Measurements from ENCODE around the gene FPR3.

The FPR3 gene

GRCh38 chr19:51796195-51796679 lies 1.3 kb downstream of the FPR3 start:
- Histone ChIP-seq H3K27ac (ENCODE audit: low read depth, low read length) (no peak overlapping the region), H2AFZ (ENCODE audit: low read depth, low read length, severe bottlenecking) (no peak overlapping the region), H3K9me2 (replicated peaks; ENCODE audit: insufficient read depth, low read length) (no peaks in the 10 kb centered on the region), H3F3A (ENCODE audit: insufficient read depth) (no peaks in the 10 kb centered on the region), H3K27me3 (ENCODE audit: low read length) (no peaks in the 10 kb centered on the region), H3K9me3 (ENCODE audit: insufficient read depth, low read length) (no peaks in the 10 kb centered on the region), H3K79me2 (ENCODE audit: insufficient read depth, low read length) (no peaks in the 10 kb centered on the region), H3K4me3 (ENCODE audit: insufficient read depth, low read length, poor library complexity, severe bottlenecking) (no peak overlapping the region), H3K9ac (ENCODE audit: low read length) (no peak overlapping the region), H3K4me2 (ENCODE audit: low read depth, low read length, poor library complexity, severe bottlenecking) (no peak overlapping the region), H4K20me1 (ENCODE audit: low read depth, low read length) (no peaks in the 10 kb centered on the region), H3K36me3 (ENCODE audit: low read length) (no peaks in the 10 kb centered on the region)
- no peak for TF ChIP-seq EZH2phosphoT487 (conservative IDR thresholded peaks at IDR 0.05; ENCODE audit: low read length)
- no peak for TF ChIP-seq CTCF (IDR thresholded peaks at IDR 0.05; ENCODE audit: insufficient read depth, low read length, poor library complexity, severe bottlenecking)

- Histone ChIP-seq H3K4me3 (ENCODE audit: insufficient read depth, low read length, poor library complexity, severe bottlenecking) (no peak overlapping the region), H3K36me3 (ENCODE audit: low read length) (no peaks in the 10 kb centered on the region), H2AFZ (ENCODE audit: low read depth, low read length, severe bottlenecking) (no peak overlapping the region), H3K9me2 (replicated peaks; ENCODE audit: insufficient read depth, low read length) (no peaks in the 10 kb centered on the region), H4K20me1 (ENCODE audit: low read depth, low read length) (no peaks in the 10 kb centered on the region), H3K9ac (ENCODE audit: low read length) (no peak overlapping the region), H3F3A (ENCODE audit: insufficient read depth) (no peaks in the 10 kb centered on the region), H3K27me3 (ENCODE audit: low read length) (no peaks in the 10 kb centered on the region), H3K79me2 (ENCODE audit: insufficient read depth, low read length) (no peaks in the 10 kb centered on the region), H3K27ac (ENCODE audit: low read depth, low read length) (no peak overlapping the region), H3K4me2 (ENCODE audit: low read depth, low read length, poor library complexity, severe bottlenecking) (no peak overlapping the region), H3K9me3 (ENCODE audit: insufficient read depth, low read length) (no peaks in the 10 kb centered on the region)
- TF ChIP-seq CTCF (IDR thresholded peaks at IDR 0.05; ENCODE audit: insufficient read depth, low read length, poor library complexity, severe bottlenecking) (no peak), EZH2phosphoT487 (conservative IDR thresholded peaks at IDR 0.05; ENCODE audit: low read length) (no peak)
These were observed 2.5 kb downstream of the FPR3 start for GRCh38 chr19:51797480-51797879.

- Histone ChIP-seq H3K4me2 (ENCODE audit: low read depth, low read length, poor library complexity, severe bottlenecking) (no peak overlapping the region), H3K9ac (ENCODE audit: low read length) (no peak overlapping the region), H4K20me1 (ENCODE audit: low read depth, low read length) (no peaks in the 10 kb centered on the region), H3K27ac (ENCODE audit: low read depth, low read length) (no peak overlapping the region), H3K36me3 (ENCODE audit: low read length) (no peaks in the 10 kb centered on the region), H3K27me3 (ENCODE audit: low read length) (no peaks in the 10 kb centered on the region), H3K9me2 (replicated peaks; ENCODE audit: insufficient read depth, low read length) (no peaks in the 10 kb centered on the region), H3K9me3 (ENCODE audit: insufficient read depth, low read length) (no peaks in the 10 kb centered on the region), H3K79me2 (ENCODE audit: insufficient read depth, low read length) (no peaks in the 10 kb centered on the region), H3K4me3 (ENCODE audit: insufficient read depth, low read length, poor library complexity, severe bottlenecking) (no peak overlapping the region), H3F3A (ENCODE audit: insufficient read depth) (no peaks in the 10 kb centered on the region), H2AFZ (ENCODE audit: low read depth, low read length, severe bottlenecking) (no peak overlapping the region)
- TF ChIP-seq EZH2phosphoT487 (conservative IDR thresholded peaks at IDR 0.05; ENCODE audit: low read length) = no peak
- TF ChIP-seq CTCF (IDR thresholded peaks at IDR 0.05; ENCODE audit: insufficient read depth, low read length, poor library complexity, severe bottlenecking) = no peak
These were observed 3.1 kb downstream of the FPR3 start for GRCh38 chr19:51798062-51798461.
